HG03064 (cell line): ENCODE results near the gene PLXNA4.

Experiments
- ATAC-seq: cut with Tn5 transposase; IDR thresholded peaks from one replicate; pipeline ENCODE4 v1.9.1; 2021; ENCODE audit warnings: low read depth; ENCODE audit not compliant: unreplicated experiment

The PLXNA4 gene

GRCh38 chr7:132368246-132368900 lies 207.9 kb downstream of the PLXNA4 start:
- ATAC-seq, result no peak

GRCh38 chr7:132367795-132368194 lies 208.5 kb downstream of the PLXNA4 start:
- ATAC-seq, result no peak

DNA sequence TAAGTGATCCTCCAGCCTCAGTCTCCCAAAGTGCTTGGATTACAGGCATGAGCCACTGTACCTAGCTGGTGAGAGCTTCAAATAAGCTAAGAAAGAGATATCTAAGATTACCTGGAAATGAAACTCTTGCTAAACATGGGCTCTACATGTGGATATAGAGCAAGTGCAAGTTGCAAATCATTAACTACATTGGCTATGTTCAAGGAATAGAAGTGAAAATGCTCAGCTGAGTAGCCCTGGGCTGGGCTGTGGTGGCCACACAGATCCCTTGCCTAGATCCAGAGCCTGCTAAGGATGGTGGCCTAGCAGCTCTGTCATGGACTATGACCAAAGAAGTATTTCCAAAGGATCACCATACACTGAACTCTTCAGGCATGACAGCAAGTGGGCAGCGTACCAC lies 209.3 kb downstream of the PLXNA4 start:
- ATAC-seq, result no peak

DNA sequence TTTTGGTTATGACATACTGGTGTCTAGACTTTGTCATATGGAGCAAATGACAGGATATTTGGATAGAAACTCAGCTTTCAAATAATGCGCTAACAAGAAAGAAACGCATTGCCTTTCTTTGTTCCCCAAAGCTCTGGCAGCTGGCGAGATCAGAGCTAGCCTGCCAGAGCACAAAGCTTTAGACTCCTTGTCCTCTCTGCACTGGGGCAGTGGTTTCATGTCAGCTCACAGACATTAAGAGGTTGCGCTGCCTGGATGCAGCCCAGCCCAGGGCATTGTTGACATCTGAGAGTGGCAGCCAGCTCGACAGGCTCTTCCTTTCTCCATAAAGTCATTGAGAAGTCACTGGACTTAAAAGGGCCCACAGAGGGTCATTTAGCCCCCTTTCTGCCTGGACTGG lies 212.0 kb downstream of the PLXNA4 start:
- ATAC-seq, result no peak

DNA sequence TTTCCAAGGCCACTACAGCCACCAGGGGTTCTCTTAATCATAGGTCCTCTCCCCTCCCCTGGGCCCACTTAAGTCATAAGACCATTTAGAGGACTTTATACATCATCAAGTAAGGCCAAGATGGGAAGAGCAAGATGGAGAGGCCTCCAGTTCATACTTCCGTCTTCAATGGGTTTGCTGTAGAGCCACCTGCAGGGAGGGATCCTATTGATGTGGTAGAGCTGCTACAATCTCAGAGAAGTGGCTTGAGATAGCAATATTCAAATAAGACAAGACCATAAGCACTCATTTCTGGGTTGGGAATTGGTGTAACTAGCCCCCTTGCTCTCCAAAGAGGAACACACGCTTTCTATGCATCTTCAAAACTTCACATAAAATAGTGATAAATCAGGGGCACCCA lies 214.2 kb downstream of the PLXNA4 start:
- no peak for ATAC-seq

- no peak for ATAC-seq
These were observed 215.1 kb downstream of the PLXNA4 start for GRCh38 chr7:132361146-132361545.

DNA sequence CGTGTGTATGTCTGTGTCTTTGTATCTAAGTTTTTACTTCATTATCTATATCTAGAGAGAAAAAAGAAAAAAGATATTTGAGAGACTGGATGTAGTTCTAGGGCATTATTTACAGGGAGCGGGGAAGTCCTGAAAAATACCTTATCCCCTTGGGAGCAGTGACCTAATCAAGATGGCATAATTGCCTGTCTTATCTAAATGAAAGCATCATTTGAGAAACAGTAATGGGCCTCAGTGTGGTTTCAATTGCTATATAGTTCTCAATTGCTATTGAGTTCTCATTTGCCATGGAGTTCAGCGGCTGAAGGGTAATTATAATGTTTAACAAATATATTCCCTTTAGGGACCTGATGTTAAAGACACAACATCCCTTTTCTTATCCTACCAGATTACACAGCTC lies 216.5 kb downstream of the PLXNA4 start:
- ATAC-seq, result no peak

GRCh38 chr7:132355048-132355447 lies 221.2 kb downstream of the PLXNA4 start:
- ATAC-seq, result no peak

- no peak for ATAC-seq
These were observed 221.7 kb downstream of the PLXNA4 start for GRCh38 chr7:132354527-132354926.

DNA sequence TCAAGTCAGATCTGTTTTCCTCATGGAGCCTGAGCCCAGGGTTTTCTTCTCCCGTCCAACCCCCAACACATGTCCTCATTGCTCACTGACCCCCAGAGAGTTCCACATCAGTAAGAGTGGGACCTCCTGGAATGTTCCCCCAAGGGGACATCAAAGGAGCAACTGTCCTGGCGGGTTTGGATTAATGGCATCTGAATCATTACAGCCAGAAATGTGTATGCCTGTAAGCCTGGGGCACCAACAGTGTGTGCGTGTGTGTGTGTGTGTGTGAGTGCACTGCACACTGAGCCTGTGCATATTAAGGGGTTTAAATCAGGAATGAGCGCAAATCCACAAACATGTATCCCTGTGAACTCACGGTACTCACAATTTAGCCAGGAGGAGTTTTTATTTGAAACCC lies 222.3 kb downstream of the PLXNA4 start:
- ATAC-seq, result no peak

GRCh38 chr7:132352800-132353199 lies 223.5 kb downstream of the PLXNA4 start:
- no peak for ATAC-seq

GRCh38 chr7:132351954-132352499 lies 224.2 kb downstream of the PLXNA4 start:
- no peak for ATAC-seq

- no peak for ATAC-seq
These were observed 225.5 kb downstream of the PLXNA4 start for GRCh38 chr7:132350741-132351140.

DNA sequence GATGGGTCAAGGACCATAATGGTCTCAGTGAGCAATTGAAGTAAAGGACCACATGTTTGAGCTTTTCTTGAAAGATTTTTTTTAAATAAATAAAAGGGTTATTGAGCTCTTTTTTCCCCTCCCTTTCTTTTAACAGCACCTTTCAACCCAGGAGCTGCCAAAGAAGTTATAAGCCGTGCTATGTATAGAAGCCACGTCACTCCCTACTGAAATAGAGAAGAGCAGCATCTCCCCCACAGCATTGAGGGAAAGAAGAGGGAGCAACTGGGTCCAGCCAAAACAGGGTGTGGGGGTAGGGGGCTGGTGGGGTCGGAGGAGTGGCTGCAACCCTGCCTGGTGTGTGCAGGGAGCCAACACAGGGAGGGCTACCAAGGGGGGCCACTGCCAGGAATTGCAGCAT lies 227.2 kb downstream of the PLXNA4 start:
- no peak for ATAC-seq

DNA sequence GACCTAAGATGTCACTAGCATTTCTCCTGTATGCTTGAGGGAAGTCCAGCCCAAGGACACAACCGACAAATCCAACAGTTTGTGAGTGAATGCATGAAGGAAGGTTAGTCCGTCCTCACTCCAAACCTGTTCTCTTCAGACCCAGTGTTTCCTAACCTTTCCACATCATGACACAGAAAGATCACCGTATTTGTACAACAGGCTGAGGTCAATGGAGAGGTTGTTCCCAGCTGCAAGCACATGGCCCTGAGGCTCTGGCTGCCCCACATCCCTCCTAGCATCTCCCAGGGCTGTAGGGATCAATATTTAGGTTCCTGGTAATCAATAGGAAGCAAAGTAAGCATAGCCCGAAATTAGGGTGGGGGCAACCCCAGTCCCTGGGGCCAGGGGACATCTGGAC lies 227.9 kb downstream of the PLXNA4 start:
- ATAC-seq, result no peak

DNA sequence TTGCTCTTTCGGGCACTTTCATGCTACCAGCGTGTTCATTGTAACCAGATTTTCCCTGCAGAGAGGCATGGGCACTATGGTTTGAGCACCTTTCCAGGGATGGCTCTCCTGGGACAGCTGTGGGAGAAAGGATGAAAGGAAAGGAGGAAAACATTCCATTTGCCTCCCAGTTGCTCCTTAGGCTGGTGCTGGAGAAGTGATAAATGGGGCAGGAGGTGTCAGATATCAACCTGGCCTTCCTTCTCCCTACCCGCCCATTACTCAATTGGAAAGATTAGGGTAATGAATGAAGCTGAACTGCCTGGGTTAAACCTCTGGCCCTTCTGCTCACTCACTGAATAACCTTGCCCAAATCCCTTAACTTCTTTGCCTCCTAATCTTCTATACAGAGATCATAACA lies 228.4 kb downstream of the PLXNA4 start:
- ATAC-seq, result no peak

DNA sequence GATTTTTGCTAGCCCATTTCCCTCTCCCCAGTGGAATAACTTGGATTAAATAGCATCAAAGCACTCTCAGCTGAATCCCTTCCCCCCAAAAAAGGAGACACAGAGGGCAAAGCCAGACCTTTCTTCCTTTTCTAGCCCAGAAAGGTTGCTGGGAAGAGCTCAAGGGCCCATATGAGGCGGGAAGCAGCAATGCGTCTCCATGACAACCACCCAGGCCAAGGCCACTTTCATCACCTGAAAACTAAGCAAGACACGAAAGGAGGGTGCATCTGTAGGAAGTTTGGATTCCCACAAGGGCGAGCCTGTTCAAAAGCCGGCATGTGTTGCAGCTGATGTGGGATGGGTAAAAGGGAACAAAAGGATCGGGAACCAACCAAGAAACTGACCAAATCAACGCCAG lies 229.1 kb downstream of the PLXNA4 start:
- no peak for ATAC-seq

GRCh38 chr7:132345543-132346129 lies 230.6 kb downstream of the PLXNA4 start:
- no peak for ATAC-seq

DNA sequence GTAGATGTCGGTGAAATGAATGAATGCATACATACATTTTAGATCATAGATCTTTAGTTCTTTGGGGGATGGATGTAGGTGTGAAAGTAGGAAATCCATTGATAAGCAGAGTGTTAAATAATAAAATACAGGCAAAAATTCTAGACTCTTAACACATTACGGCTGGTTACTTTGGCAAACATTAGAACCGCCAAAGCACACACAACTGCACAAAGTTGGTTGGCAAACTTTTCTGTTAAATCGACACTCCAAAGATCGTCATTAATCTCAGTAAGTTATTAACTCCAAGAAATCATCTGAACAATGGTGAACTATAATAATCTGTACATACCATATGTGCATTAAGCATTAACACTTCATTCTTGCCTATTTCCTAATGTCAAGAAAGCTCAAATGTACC lies 231.2 kb downstream of the PLXNA4 start:
- ATAC-seq, result no peak

GRCh38 chr7:132343199-132343598 lies 233.1 kb downstream of the PLXNA4 start:
- no peak for ATAC-seq

GRCh38 chr7:132337450-132338080 lies 238.7 kb downstream of the PLXNA4 start:
- ATAC-seq, result no peak

DNA sequence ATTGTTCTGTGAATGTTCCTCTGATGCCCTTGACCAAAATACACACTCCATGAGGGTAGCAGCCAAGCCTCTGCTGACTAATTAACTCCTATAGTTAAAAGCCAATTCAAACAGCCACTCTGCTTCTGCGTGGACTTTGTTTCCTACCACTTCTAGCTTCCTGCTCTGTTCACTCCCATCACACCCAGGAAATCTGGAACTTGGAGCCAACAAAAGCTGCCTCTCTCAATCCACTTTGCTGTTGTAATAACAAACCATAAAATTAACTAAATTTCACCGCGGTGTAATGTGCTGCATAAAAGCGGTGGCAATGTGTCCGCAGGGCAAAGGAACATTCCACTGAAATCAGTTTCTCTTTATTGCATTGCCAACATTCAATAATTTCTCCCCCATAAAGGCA lies 239.5 kb downstream of the PLXNA4 start:
- ATAC-seq, result no peak
